Aorta (tissue), 5 donors: ENCODE measurements around the gene SLCO4A1. TPM values are rescaled to one million over a fixed set of nuclear protein-coding genes. Genes with fewer than 3 reads are reported as not detected.

Experiments used
- ATAC-seq: fragments of 200-7000 bp; cut with Tn5 transposase; one replicate; pipeline ENCODE4 v1.9.1; 2022; ENCODE audit warnings: moderate library complexity; ENCODE audit not compliant: low FRiP score
- DNase-seq, 2 donors: peaks; one replicate each; pipeline ENCODE4 v3.0.0-alpha.2; 2020
- H3K27ac ChIP-seq, 2 donors: one replicate each; pipeline ENCODE4 v1.5.1; 2013; ENCODE audit warnings: low read length in 2 of 2, mild to moderate bottlenecking in 2 of 2, moderate library complexity in 2 of 2, control low read depth in 1 of 2, inconsistent platforms in 1 of 2, low read depth in 1 of 2
- H3K27me3 ChIP-seq, 2 donors: one replicate each; pipeline ENCODE4 v1.6.1; 2013; ENCODE audit warnings: control low read depth in 1 of 2, low read length in 1 of 2, mild to moderate bottlenecking in 1 of 2, moderate library complexity in 1 of 2; ENCODE audit not compliant: insufficient read depth in 2 of 2, control insufficient read depth in 1 of 2
- H3K36me3 ChIP-seq, 2 donors: one replicate each; pipeline ENCODE4 v1.6.1; 2013; ENCODE audit warnings: control low read depth in 1 of 2, low read length in 1 of 2, mild to moderate bottlenecking in 1 of 2; ENCODE audit not compliant: insufficient read depth in 2 of 2, control insufficient read depth in 1 of 2
- H3K4me1 ChIP-seq, 2 donors: one replicate each; pipeline ENCODE4 v1.6.1; 2013; ENCODE audit warnings: low read length in 2 of 2, control low read depth in 1 of 2, mild to moderate bottlenecking in 1 of 2, moderate library complexity in 1 of 2; ENCODE audit not compliant: insufficient read depth in 2 of 2, control insufficient read depth in 1 of 2
- H3K4me3 ChIP-seq, 2 donors: one replicate each; pipeline ENCODE4 v1.5.1; 2013; ENCODE audit warnings: low read length in 2 of 2, control low read depth in 1 of 2, mild to moderate bottlenecking in 1 of 2
- H3K9me3 ChIP-seq: one replicate; pipeline ENCODE4 v1.6.1; 2013; ENCODE audit warnings: mild to moderate bottlenecking, low read length; ENCODE audit not compliant: control insufficient read depth
- WGBS, 2 donors: extraction: QIAGEN DNeasy Blood & Tissue Kit; methylation state at CpG; one replicate each; pipeline ENCODE4 v1.1.7; 2013; 5-methylcytosine and 5-hydroxymethylcytosine counted together
- intact Hi-C, 2 donors: fragments of 100-400 bp; cut with DNase I; formaldehyde crosslinking; loops; one replicate each; pipeline versions ENCODE4 v1.14.2 to v1.15.0; 2022
- polyA plus RNA-seq, 2 donors: library from polyadenylated mRNA; stranded (reverse); fragments of 200-250 nt; gene quantifications; one replicate each; pipeline ENCODE4 v1.2.3, GENCODE V29; 2013
- total RNA-seq, 2 donors: library from RNA; stranded (reverse); fragmentation: NEBNext Ultra II Directional; extraction: Animal tissue kit (Norgen Biotek cat#: 25700); gene quantifications; one replicate each; pipeline ENCODE4 v1.2.1, GENCODE V29; 2021
- donor health status: healthy with polysubstance abuse.
- donor health status: Bipolar disorder and iron deficiency.
- donor health status: DM: no; HTN: no; CAD: no.
- donor health status: DM: no; HTN: no; CAD: no.
- donor health status: DM: yes; HTN: yes; CAD: no.

SLCO4A1 gene
- total and polyA plus RNA-seq, 4 donors = 1.0 to 14.6 (median 9.0) TPM

DNA sequence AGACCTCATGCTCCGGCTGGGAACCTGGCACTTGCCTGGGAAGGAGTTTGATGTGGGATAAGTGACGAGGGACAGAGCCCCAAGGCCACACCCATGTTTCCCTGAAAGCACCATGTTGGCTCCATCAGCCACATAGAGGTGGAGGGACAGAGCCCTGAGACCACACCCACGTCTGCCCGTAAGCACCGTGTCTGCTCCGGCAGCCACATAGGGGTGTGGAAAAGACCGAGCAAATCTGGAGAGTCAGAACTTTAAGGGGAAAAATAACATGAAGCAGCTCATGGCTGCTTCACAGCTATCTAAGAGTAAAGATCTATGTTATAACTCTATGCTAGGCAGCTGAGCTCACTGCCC lies 15.3 kb downstream of the SLCO4A1 start:
- Histone ChIP-seq H3K4me3 (no peak overlapping the region), H3K36me3 (no peaks in the 10 kb centered on the region), H3K27ac (no peak overlapping the region), H3K4me1 (no peaks in the 10 kb centered on the region), H3K27me3 (no peaks in the 10 kb centered on the region), H3K9me3 (no peaks in the 10 kb centered on the region)
- 73 to 75% methylated on average over 7 of the region's 7 CpGs for WGBS, 2 donors
- ATAC-seq (no peak), DNase-seq (no peak)
- intact Hi-C loops = no loop called here

DNA sequence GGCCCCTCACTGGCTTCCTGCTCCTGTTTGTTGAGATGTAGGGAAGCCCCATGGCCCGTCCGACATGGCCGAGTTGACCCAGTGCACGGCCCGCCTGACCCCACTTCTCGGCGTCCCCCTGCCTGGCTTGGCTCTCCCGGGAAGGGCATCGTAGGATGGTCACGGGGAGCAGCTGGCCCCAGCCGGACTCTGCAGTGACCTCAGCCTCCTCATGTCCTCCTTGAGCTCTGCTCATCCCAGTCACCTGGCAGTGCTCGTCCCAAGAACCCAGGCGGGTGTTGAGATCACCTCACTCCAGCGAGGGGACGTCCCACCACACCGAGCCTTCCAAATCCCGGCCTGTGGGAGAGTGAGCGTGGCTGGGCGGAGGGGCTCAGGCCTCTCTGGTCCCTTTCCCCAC lies 15.7 kb downstream of the SLCO4A1 start:
- Histone ChIP-seq H3K36me3 (no peaks in the 10 kb centered on the region), H3K4me1 (no peaks in the 10 kb centered on the region), H3K27ac (no peak overlapping the region), H3K27me3 (no peaks in the 10 kb centered on the region), H3K9me3 (no peaks in the 10 kb centered on the region), H3K4me3 (no peak overlapping the region)
- intact Hi-C loops = no loop called here
- WGBS, 2 donors = 89 to 92% methylated on average over 19 of the region's 19 CpGs
- ATAC-seq (no peak), DNase-seq (no peak)

DNA sequence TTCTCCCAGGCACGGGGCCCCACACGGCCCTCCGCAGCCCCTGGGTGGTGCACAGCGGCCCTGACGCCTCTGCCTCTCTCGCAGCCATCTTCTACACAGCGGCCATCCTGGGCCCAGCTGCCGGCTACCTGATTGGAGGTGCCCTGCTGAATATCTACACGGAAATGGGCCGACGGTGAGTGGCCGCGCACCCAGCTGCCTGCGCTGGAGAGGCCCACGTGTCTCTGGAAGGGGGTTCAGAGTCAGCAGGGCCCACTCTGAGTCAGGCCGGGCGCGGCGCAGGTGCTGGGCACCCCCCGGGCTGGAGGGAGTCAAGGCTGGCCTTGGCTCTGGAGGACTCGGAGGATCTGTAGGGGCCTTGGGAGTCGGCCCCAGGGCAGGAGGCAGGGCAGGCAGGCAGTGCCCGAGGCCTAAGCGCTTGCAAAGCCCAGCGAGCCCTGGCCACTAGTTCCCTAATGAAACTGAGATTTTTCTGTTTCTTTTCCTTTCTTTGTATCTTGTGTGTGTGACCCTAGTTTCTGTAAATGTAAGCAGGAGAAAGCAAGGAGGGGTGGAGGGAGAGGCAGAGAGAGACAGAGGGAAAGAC lies 16.4 kb downstream of the SLCO4A1 start:
- Histone ChIP-seq H3K27me3 (no peaks in the 10 kb centered on the region), H3K4me1 (no peaks in the 10 kb centered on the region), H3K4me3 (no peak overlapping the region), H3K36me3 (no peaks in the 10 kb centered on the region), H3K9me3 (no peaks in the 10 kb centered on the region), H3K27ac (no peak overlapping the region)
- DNase-seq (peak in 1 of 2 donors; percentile 68), ATAC-seq (no peak)
- 88 to 90% methylated on average over 25 of the region's 25 CpGs for WGBS, 2 donors
- intact Hi-C loops = no loop called here

DNA sequence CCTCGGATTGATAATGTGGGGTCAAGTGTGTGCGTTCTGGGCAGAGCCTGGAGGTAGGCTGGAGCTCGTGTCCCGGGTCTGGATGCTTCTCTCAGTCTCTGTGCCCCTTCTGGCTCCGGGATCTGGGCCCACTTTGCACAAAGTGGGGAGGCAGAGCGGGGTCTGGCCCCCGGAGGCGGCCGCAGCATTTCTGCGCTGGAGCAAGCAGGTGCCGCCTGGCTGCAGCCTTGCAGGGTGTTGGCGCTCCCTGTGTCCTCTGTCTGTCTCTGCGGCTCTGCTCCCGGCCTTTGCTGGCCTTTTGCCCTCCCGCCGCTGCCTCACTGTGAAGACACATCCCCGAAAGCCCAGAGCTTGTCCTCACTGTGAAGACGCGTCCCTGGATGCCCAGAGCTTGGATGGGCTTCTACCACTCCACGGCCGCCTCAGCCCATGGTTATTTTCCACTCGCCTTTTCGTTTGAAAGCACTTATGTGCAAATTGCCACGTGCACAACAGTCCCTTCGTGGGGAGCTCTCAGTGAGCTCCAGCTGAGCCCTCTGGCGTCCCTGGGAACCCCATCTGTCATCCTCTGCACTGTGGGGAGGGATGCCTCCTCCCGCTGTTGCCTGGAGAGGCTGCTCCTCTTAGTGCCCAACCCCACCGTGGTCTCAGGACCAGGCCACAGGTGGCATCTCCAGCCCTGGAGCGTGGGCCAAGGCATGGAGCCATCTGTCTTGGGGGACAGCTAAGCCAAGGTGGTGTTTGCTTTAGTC lies 17.4 kb downstream of the SLCO4A1 start:
- ATAC-seq = no peak
- no peak for DNase-seq
- Histone ChIP-seq H3K36me3 (no peaks in the 10 kb centered on the region), H3K27me3 (no peaks in the 10 kb centered on the region), H3K4me1 (no peaks in the 10 kb centered on the region), H3K9me3 (no peaks in the 10 kb centered on the region), H3K4me3 (no peak overlapping the region), H3K27ac (no peak overlapping the region)
- intact Hi-C loops = loop anchor here in 1 of 2 donors (10.0 kb wide), 1 partner anchor 345 kb away; the partner anchor contains the start of gene BHLHE23
- WGBS, 2 donors = 89 to 90% methylated on average over 29 of the region's 29 CpGs

DNA sequence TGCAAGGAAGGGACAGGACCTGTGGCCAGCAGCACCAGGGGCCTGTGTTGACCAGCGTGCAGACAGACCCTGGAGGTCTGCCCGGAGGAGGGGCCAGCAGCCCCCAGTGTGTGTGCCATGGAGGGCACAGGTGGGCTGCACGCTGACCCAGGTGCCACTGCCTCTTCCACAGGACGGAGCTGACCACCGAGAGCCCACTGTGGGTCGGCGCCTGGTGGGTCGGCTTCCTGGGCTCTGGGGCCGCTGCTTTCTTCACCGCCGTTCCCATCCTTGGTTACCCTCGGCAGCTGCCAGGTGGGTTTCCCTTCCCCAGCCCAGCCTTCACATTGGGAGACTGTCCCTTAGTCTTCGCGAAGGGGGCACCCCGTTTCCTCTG lies 17.9 kb downstream of the SLCO4A1 start:
- Histone ChIP-seq H3K27ac (no peak overlapping the region), H3K4me1 (no peaks in the 10 kb centered on the region), H3K27me3 (no peaks in the 10 kb centered on the region), H3K9me3 (no peaks in the 10 kb centered on the region), H3K36me3 (no peaks in the 10 kb centered on the region), H3K4me3 (no peak overlapping the region)
- DNase-seq (no peak), ATAC-seq (no peak)
- WGBS, 2 donors = 88 to 89% methylated on average over 15 of the region's 15 CpGs
- intact Hi-C loops = loop anchor here in 1 of 2 donors (10.0 kb wide), 1 partner anchor 345 kb away; the partner anchor contains the start of gene BHLHE23

DNA sequence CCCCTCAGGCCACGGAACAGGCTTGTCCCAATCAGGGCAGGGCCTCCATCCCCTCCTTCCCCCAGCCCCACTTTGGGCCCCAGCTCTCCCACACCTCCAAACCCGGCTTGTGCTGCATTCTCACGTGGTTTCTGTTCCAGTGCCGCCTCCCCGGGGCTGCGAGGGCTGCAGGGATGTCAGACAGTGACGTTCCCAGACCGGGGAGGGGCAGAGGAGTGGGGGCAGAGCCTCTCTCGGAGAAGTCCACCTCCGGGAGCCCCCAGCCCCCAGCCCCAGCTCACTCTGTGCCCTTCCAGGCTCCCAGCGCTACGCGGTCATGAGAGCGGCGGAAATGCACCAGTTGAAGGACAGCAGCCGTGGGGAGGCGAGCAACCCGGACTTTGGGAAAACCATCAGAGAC lies 18.5 kb downstream of the SLCO4A1 start:
- Histone ChIP-seq H3K27me3 (no peaks in the 10 kb centered on the region), H3K9me3 (no peaks in the 10 kb centered on the region), H3K27ac (no peak overlapping the region), H3K36me3 (no peaks in the 10 kb centered on the region), H3K4me3 (no peak overlapping the region), H3K4me1 (no peaks in the 10 kb centered on the region)
- ATAC-seq (no peak), DNase-seq (no peak)
- WGBS, 2 donors = 58 to 65% methylated on average over 13 to 18 of the region's 18 CpGs
- intact Hi-C loops = loop anchor here in 1 of 2 donors (10.0 kb wide), 1 partner anchor 344 kb away; the partner anchor contains the start of gene BHLHE23

DNA sequence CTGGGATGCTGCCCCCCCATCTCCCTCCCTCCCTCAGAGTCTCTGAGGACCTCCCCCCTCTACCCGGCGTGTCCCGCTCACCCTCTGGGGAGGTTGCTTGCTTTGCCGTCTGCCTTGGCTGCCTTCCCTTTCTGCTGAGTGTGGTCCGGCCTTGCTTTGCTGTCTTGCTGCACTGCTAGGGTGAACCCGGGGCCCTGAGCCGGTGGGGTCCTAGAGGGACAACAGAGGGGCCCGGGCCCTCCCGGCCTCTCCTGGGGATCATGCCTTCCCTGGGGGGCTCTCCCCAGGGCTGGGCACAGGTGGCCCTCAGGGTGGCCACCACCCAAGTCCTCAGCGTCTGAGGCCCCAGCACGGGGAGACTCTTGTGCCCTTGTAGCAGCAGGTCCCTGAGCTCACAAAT lies 19.3 kb downstream of the SLCO4A1 start:
- DNase-seq = no peak
- intact Hi-C loops = loop anchor here in 1 of 2 donors (10.0 kb wide), 1 partner anchor 343 kb away; the partner anchor contains the start of gene BHLHE23
- ATAC-seq = no peak
- Histone ChIP-seq H3K36me3 (no peaks in the 10 kb centered on the region), H3K4me1 (no peaks in the 10 kb centered on the region), H3K27ac (no peak overlapping the region), H3K27me3 (no peaks in the 10 kb centered on the region), H3K9me3 (no peaks in the 10 kb centered on the region), H3K4me3 (no peak overlapping the region)
- WGBS, 2 donors = 60 to 67% methylated on average over 11 of the region's 11 CpGs

DNA sequence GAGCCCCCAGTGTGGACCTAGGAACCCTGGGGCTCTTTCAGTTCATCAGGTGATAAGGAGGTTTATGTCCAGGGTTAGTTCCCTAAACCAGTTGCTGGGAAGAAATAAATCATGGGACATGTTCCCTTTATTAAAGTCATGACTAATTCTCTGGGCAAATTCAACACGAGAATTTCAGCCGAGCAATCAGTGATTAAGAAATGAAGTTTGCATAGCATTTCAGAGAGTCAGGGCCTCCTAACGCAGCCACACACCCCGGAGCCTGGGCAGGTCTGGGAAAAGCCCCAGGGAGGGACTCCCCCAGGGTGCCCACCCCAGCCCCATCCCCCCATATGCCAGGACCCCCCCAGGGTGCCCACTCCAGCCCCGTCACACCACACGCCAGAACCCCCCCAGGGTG lies 20.1 kb downstream of the SLCO4A1 start:
- Histone ChIP-seq H3K36me3 (no peaks in the 10 kb centered on the region), H3K27me3 (no peaks in the 10 kb centered on the region), H3K4me3 (no peak overlapping the region), H3K4me1 (no peaks in the 10 kb centered on the region), H3K27ac (no peak overlapping the region), H3K9me3 (no peaks in the 10 kb centered on the region)
- ATAC-seq (no peak), DNase-seq (no peak)
- 55 to 61% methylated on average over 6 of the region's 6 CpGs for WGBS, 2 donors
- intact Hi-C loops = loop anchor here in 1 of 2 donors (10.0 kb wide), 1 partner anchor 342 kb away; the partner anchor contains the start of gene BHLHE23
